HG03066 (cell line): ENCODE data around the gene LAMA5.

Experiments used
- ATAC-seq: cut with Tn5 transposase; IDR thresholded peaks from one replicate; pipeline ENCODE4 v1.9.1; 2021; ENCODE audit warnings: low read depth; ENCODE audit not compliant: unreplicated experiment

Gene LAMA5

GRCh38 chr20:62360854-62361798, 6.0 kb downstream of the LAMA5 start:
- ATAC-seq, result no peak

DNA sequence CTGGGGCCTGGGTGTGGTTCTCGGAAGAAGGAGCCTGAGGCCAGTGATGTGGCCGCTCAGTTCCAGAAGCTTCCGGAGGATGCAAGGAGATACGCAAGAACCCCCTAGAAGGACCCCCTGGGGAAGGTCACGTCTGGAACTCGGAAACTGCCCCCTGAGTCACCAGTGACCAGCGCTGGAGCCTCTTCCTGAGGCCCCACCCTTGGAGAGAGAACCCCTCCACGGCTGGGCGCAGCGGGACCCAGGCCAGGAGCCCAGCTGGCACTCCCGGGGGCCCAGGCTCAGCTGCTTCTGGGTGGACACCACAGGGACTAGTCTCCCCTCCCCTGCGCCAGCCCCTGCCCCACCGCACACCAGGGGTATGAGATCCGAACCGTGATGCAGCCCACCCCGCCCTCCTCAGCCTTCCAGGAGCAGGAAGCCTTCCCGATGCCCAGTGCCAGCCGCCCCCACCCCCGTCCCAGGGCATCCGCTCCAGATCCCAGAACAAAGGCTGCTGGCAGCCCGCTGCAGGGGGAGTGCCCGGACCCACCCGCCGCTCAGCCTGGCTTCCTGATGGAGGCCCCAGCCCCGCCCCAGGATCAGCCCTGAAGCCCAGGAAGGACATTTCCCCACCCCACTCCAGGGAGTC, 7.5 kb downstream of the LAMA5 start:
- no peak for ATAC-seq

DNA sequence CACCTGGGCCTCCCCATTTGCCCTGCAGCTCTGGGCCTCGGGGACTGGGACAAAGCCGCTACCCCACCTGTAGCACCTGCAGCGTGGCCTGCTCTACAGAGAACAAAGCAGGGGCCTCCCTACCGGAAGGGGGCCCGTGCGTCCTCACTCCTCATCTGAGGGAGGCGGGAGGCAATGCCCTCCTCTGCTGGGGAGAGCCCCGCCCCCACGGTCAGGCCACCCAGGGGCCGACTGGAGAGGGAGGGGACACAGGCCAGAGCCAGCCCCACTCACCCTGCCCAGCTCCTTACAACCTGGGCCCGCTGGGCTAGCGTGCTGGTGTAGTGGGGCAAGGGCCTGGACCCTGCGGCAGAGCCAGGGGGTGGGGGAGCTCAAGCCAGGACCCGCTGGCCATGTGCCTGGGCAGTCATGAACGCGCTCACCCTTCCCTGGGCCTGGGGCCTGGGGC, 8.0 kb downstream of the LAMA5 start:
- ATAC-seq, result no peak

- ATAC-seq, result no peak
These were observed 8.7 kb downstream of the LAMA5 start for GRCh38 chr20:62358171-62359042.

GRCh38 chr20:62357681-62358080, 9.4 kb downstream of the LAMA5 start:
- ATAC-seq, result no peak

DNA sequence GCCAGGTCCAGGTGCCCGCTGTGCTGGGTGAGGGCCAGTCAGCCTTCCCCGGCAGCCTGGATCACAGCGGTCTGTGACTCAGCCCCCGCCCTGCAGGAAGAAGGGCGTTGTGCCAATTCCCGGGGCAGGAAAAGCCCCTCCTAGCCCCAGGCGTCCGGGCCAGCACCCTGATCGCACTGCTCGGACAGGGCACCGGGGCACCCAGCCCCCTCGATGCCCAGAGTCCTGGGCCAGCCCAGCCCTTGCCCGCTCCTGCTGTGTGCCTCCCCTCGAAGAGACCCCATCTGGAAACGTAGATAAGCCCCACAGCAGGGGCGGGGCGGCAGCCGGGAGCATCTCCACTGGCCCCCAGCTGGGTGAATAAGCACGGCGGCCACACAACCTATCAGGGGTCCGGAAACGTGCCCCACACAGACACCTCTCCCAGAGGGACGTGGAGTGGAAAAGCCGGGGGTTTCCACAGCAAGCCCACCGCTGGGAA, 9.9 kb downstream of the LAMA5 start:
- no peak for ATAC-seq

DNA sequence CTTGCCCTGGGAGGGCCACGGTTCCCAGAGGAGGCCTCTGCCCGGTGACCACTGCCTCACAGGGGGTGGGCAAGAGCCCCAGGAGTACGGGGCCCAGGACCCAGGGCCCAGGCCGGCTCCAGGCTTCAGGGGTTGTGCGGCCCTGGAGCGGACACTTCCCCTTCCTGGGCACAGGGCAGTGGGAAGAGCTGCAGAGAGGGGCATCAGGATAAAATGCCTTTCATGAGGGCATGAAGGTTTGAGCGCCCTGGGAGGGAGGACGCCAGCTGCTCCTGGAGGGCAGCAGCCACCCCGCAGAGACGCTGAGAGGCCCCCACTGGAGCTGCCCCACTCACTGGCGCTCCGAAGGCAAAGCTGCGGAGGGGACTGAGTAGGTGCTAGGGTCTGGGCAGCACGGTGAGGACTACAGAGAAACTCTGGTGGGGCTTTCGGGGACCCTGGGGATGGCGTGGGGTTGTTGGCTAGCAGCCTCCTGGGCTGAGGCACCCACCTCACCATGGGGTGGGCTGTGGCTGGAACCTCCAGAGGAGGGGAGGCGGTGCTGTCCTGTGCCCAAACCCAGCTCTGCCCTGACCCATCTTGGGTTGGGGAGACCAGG, 10.4 kb downstream of the LAMA5 start:
- no peak for ATAC-seq

DNA sequence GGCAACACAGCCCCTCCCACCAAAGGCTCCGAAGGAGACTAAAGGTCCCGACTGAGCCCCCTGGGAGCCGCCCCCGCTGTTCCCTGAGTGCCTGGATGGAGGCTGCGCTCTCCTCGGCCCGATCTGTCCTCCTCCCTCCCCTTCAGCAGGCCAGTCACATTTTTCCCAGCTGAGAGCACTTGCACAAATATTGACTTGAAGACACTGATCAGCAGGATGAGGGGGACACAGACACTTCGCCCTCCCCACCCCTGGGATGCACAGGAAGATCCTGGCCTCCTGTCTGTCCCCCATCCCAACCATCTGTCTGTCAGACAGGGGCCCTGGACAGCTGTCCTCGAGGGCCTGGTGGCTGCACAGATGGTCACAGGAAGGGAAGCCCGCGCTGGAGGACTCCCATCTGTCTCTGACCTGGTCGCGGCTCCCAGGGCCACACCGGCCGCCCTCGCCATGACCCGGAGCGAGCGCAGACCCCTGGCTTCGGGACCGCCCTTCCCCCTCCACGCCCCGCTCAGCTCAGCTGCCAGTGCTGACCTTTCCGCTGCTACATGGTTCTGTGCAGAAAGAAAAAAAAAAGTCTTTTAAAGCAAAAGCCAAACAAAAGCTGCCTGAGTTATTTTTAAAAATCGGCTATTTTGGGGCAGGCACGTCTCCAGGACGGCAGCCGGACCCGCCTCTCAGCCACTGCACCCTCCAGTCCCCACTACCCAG, 11.1 kb downstream of the LAMA5 start:
- ATAC-seq, result no peak

GRCh38 chr20:62355516-62355877, 11.6 kb downstream of the LAMA5 start:
- ATAC-seq, result no peak

- no peak for ATAC-seq
These were observed 12.2 kb downstream of the LAMA5 start for GRCh38 chr20:62354811-62355341.

DNA sequence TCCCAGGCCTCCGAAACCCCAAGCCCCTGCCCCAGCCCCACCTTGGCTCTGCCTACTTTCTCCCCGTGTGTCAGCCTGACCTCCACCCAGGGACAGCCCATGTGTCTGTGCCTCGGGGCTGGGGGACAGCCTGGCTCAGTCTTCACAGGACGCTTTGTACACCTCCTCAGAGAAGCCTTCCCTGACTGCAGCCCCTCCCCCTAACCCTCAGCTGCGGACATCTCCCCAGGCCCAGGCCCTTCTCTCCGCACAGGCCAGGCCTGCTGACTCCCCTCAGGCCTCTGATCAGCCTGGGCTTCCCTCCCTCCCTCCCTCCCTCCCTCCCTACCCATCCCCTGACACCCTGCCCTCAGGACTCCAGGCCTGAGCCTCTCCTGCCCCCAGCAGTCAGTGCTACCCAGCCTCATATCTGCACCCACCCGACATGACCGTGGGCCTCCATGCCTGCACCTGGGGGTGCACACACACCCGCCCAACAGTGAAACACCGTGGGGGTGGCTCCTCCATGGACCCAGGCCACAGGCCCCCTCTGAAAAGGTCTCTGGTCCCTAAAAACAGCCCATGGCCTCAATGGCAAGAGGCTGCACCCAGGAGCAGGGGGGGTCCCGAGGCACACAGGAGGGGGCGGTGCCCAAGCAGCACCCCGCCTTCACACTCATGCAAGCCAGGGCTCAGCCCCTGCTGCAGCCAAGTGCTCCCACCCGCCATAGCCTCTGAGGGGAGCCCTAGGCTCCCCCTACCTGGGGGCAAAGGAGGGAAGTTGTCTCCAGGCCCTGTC, 12.9 kb downstream of the LAMA5 start:
- ATAC-seq, result no peak

DNA sequence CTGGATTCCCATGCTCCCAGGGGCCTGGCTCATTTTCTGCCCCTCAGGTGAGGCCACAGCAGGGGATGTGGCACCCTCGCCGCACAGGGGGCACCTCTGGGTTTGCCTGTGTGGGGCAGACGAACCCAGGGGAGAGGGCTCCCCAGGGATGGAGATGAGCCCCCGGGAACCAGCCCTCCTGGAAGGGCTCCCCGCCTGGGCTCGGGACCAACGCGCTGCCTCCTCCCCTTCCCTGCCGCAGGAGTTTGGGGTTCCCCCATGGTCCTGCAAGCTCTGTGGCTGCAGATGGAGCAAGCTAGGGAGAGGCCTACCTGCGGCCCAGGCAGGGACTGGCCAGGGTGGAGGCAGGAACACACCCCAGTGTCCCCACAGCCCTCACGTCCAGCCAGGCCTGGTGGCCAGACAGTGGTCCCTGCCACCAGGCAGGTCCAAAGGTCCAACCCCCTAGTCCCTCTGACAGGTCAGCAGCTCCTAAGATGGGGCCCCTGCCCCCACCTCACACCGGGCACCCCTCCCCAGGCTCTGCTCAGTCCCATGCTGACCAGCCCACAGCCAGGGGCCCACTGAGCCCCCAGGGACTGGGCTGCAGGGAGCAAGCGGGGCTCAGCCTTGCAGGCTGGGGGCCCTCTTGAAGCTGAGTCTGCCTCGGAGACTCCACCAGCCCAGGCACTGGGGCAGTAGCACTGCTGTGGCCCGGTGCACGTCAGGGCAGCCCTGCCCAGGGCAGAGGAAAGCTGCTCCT, 13.7 kb downstream of the LAMA5 start:
- ATAC-seq, result no peak

DNA sequence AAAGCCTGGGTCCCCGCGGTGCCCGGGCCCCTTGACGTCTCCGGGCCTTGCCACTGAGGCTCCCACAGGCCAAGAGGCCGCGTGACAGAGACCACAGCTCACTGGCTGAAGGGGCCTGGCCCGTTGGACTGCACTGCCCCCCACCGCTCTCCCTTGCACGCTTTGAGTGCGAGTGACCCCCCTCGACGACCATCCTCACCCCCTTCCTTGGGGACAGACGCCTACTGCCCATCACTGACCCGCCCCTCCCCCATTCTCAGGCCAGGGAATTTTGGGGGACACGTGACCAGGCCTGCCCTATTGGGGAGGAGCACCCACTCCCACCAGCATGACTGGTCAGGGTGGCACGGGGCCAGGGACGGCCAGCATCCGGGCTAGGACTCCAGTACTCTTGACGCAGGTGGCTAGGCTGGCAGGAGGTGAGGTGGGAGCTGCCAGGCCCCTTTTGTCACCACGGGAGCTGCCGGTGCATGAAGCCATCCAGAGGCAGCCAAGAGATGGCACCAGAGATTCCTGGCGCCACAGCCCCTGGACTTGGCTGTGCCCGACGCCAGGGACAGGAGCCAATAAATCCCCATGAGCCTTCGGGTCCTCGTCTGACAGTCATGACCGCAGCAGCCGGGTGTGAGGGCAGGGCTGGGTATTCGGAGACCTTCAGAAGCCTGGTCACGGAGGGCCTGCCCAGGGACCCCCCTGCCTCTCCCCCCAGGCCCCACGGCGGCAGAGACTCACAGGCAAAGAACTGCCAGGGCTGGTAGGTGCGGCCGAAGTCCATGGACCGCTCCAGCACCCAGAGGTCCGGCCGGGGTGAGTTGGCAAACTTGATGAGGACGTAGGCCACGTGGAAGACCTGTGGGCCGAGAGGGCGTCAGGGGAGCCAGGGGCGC, 14.5 kb downstream of the LAMA5 start:
- no peak for ATAC-seq

- ATAC-seq, result no peak
These were observed 15.4 kb downstream of the LAMA5 start for GRCh38 chr20:62351469-62352401.

GRCh38 chr20:62350629-62351422, 16.3 kb downstream of the LAMA5 start:
- ATAC-seq, result no peak
